ENCODE measurements around the gene CCDC192.

DNA sequence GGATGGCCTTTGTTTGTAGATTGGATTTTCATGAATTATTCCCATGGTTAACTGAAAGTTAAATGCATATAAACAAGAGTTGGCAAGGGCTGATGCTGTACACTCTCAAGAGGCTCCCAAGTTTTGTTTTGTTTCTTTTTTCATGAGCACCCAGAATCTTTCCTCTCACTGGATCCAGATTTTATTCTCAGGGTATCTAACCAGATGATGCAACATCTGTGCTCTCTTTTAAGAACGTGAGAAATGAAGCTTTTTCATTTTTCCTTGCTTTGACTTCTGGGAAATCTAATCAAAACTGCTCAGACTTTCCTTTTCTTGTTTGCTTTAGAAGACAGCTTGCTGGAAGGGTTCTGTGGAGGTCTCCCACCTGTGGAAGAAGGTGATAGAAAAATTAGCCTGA lies 237.7 kb downstream of the CCDC192 start:
- TF ChIP-seq YY1 (IDR thresholded peaks at IDR 0.05; ENCODE audit: insufficient read depth, insufficient read length): no peak
- no peak for TF ChIP-seq SUZ12 (IDR thresholded peaks at IDR 0.05; ENCODE audit: extremely low read depth, insufficient read depth, insufficient read length)
- TF ChIP-seq ZNF274 (IDR thresholded peaks at IDR 0.05; ENCODE audit: low read depth, low read length): no peak

All from NT2/D1 (cell line).